Measurements from ENCODE around the gene SOX4.
"Not testable (repeated sequence)": the region's sequence is repeated elsewhere in the genome, so short reads cannot be mapped to it uniquely, and the experiment has no call there.

Gene SOX4

DNA sequence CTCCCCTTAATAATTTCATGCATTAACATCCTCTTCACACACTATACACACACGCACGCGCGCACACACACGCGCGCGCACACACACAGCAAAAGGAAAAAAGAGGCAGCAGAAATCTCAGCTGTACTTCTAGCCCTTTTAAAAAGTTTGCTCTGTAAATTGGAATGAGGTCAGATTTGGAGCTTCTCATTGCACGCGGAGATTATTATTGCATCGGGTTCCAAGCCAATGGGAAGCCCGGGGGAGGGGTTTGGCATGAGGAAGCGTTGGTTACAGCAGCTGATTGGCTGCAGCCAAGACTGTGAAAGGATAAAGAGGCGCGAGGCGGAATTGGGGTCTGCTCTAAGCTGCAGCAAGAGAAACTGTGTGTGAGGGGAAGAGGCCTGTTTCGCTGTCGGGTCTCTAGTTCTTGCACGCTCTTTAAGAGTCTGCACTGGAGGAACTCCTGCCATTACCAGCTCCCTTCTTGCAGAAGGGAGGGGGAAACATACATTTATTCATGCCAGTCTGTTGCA is at the start of gene SOX4:
SOX4 (plus strand) TSS at position 340 of the 515 bp plus-strand sequence. CDS start 784 bp downstream, outside the sequence.
- Histone ChIP-seq H3K27ac (ENCODE audit: low read length) (peak within 1 kb of the TSS; percentile 18), H3K9me3 (ENCODE audit: insufficient read depth, low read depth, low read length) (no peaks in the 10 kb centered on the region), H3K36me3 (ENCODE audit: insufficient read depth, low read depth, low read length) (peaks cover 22% of the 10 kb centered on the region), H3K4me1 (ENCODE audit: insufficient read depth, low read length) (peaks cover 7% of the 10 kb centered on the region), H3K27me3 (ENCODE audit: insufficient read depth, low read length) (peaks cover 2% of the 10 kb centered on the region; the same call in 1 of the 2 replicates), H3K4me3 (ENCODE audit: low read length) (peak within 1 kb of the TSS; percentile 84), H3K9ac (ENCODE audit: low read depth, low read length) (peak within 1 kb of the TSS; percentile 91)

DNA sequence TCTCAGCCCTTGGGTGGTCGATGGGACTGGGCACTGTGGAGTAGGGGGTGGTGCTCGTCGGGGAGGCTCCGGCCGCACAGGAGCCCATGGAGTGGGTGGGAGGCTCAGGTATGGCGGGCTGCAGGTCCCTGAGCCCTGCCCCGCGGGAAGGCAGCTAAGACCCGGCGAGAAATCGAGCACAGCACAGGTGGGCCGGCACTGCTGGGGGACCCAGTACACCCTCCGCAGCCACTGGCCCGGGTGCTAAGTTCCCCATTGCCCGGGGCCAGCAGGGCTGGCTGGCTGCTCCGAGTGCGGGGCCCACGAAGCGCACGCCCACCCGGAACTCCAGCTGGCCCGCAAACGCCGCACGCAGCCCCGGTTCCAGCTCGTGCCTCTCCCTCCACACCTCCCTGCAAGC is 41.3 kb upstream of the SOX4 start:
- H3K9me3 ChIP-seq (ENCODE audit: insufficient read depth, low read depth, low read length), result peaks cover 15% of the 10 kb centered on the region
- not testable (repeated sequence) for H3K4me3 ChIP-seq (ENCODE audit: low read length); H3K4me1 ChIP-seq (ENCODE audit: insufficient read depth, low read length); H3K36me3 ChIP-seq (ENCODE audit: insufficient read depth, low read depth, low read length); H3K27me3 ChIP-seq (ENCODE audit: insufficient read depth, low read length); H3K9ac ChIP-seq (ENCODE audit: low read depth, low read length); H3K27ac ChIP-seq (ENCODE audit: low read length)

DNA sequence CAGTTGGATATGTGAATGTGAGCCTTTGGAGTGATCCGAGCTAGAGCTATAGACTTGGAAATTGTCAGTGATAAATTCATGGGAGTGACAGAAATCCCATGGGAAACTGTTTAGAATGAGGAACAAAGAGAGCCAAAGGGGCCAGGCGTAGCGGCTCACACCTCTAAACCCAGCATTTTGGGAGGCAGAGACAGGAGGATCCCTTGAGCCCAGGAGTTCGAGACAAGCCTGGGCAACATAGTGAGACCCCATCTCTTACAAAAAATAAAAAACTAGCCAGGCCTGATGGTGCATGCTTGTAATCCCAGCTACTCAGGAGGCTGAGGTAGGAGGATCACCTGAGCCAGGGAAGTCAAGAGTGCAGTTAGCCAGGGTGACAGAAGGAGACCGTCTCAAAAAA is 39.3 kb upstream of the SOX4 start:
- Histone ChIP-seq H3K36me3 (ENCODE audit: insufficient read depth, low read depth, low read length) (no peaks in the 10 kb centered on the region), H3K9ac (ENCODE audit: low read depth, low read length) (no peak overlapping the region), H3K4me1 (ENCODE audit: insufficient read depth, low read length) (no peaks in the 10 kb centered on the region), H3K9me3 (ENCODE audit: insufficient read depth, low read depth, low read length) (peaks cover 11% of the 10 kb centered on the region; the same call in 1 of the 2 replicates), H3K27ac (ENCODE audit: low read length) (no peak overlapping the region), H3K27me3 (ENCODE audit: insufficient read depth, low read length) (no peaks in the 10 kb centered on the region), H3K4me3 (ENCODE audit: low read length) (no peak overlapping the region)

DNA sequence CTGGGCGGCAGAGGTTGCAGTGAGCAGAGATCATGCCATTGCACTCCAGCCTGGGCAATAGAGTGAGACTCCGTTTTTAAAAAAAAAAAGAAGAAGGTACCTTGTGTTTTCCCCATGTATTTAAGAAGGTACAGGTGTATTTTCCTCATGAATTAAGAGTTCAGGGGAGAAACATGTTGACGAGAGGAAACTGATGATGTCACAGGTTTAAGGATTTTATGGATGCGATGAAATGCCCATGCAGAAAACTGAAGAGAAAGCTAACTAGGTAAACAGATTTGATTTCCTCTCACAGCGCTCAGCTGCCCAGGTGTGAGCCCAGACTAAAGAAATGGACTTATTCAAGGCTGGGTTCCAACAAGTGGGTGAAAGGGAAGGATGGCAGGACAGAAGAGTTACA is 38.4 kb upstream of the SOX4 start:
- H3K36me3 ChIP-seq (ENCODE audit: insufficient read depth, low read depth, low read length), result no peaks in the 10 kb centered on the region
- H3K4me1 ChIP-seq (ENCODE audit: insufficient read depth, low read length), result no peaks in the 10 kb centered on the region
- no peak overlapping the region for H3K4me3 ChIP-seq (ENCODE audit: low read length)
- 0 out of 2 replicates have a peak, but pooled peaks cover 4% of the 10 kb centered on the region for H3K9me3 ChIP-seq (ENCODE audit: insufficient read depth, low read depth, low read length)
- no peak overlapping the region for H3K9ac ChIP-seq (ENCODE audit: low read depth, low read length)
- H3K27me3 ChIP-seq (ENCODE audit: insufficient read depth, low read length), result no peaks in the 10 kb centered on the region
- no peak overlapping the region for H3K27ac ChIP-seq (ENCODE audit: low read length)

DNA sequence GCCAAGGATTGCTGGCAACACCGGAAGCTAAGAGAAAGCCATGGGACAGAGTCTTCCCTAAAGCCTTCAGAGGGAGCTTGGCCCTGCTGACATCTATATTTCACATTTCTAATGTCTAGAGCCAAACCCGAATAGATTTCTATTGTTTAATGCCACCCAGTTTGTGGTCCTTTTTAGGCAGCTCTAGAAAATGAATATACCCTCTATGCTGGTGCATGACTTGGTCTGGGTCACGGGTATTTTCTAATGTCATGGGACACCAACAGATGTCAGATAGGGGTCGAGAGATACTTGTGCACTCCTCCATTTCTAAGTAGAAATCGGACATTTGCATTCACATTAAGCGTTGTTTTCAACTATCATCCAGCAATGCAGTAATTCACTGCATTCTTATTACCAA is 37.0 kb upstream of the SOX4 start:
- Histone ChIP-seq H3K4me3 (ENCODE audit: low read length) (no peak overlapping the region), H3K9ac (ENCODE audit: low read depth, low read length) (no peak overlapping the region), H3K27ac (ENCODE audit: low read length) (no peak overlapping the region), H3K36me3 (ENCODE audit: insufficient read depth, low read depth, low read length) (no peaks in the 10 kb centered on the region), H3K4me1 (ENCODE audit: insufficient read depth, low read length) (no peaks in the 10 kb centered on the region), H3K27me3 (ENCODE audit: insufficient read depth, low read length) (no peaks in the 10 kb centered on the region), H3K9me3 (ENCODE audit: insufficient read depth, low read depth, low read length) (no peaks in the 10 kb centered on the region)

DNA sequence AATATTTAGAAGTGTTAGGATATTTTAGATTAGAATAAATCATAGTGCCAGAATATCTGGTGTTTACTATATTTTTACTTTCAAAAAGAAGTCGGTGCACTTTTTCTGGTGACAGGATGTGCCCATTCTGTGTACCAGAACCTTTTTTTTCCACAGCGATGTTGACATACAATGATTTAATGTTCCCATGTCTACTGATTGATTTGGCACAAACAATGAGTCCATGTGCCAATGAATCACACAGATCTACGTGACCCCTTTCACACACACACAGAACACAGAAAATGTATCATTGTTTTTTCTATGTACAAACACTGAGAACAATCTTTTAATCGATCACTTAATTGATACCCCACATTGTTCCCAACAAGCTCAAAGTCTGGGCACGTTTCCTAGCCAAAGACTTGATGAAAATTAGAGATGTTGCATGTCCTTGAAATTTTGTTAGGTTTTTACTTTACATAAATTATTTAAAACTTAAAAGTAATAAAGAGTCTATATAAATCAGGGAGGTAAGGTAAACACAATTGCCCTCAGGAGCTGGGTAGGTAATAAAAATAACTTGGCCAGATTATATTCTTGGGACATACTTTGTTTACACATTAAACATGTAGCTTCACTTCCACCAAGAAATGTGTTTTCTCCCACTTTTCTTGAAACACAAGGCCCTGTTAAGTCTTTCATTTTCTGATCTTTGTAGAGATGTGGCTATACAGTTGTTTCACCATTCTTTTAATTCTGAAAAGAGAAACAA is 36.4 kb upstream of the SOX4 start:
- Histone ChIP-seq H3K27ac (ENCODE audit: low read length) (no peak overlapping the region), H3K4me1 (ENCODE audit: insufficient read depth, low read length) (no peaks in the 10 kb centered on the region), H3K27me3 (ENCODE audit: insufficient read depth, low read length) (no peaks in the 10 kb centered on the region), H3K4me3 (ENCODE audit: low read length) (no peak overlapping the region), H3K9ac (ENCODE audit: low read depth, low read length) (no peak overlapping the region), H3K9me3 (ENCODE audit: insufficient read depth, low read depth, low read length) (no peaks in the 10 kb centered on the region), H3K36me3 (ENCODE audit: insufficient read depth, low read depth, low read length) (no peaks in the 10 kb centered on the region)

DNA sequence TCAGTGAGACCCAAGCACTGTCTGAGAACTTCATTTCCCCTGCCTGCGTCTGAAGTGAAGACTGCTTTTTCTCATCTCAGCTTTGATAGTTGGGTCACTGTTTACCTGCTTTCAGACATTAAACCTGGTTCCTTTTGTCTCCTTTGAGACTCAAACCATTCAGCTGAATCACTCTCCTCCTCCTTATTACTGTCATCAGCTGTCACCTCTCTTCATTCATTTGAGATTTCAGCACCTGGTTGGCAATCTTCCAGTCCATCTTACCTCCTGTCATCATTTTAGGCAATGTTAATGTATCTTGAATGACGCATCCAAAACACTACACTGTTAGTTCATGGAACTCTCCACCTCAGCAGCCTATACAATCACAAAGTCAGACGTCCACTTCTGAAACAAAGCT is 34.3 kb upstream of the SOX4 start:
- H3K9me3 ChIP-seq (ENCODE audit: insufficient read depth, low read depth, low read length), result no peaks in the 10 kb centered on the region
- no peaks in the 10 kb centered on the region for H3K4me1 ChIP-seq (ENCODE audit: insufficient read depth, low read length)
- no peaks in the 10 kb centered on the region for H3K36me3 ChIP-seq (ENCODE audit: insufficient read depth, low read depth, low read length)
- no peak overlapping the region for H3K9ac ChIP-seq (ENCODE audit: low read depth, low read length)
- H3K27me3 ChIP-seq (ENCODE audit: insufficient read depth, low read length), result no peaks in the 10 kb centered on the region
- no peak overlapping the region for H3K27ac ChIP-seq (ENCODE audit: low read length)
- H3K4me3 ChIP-seq (ENCODE audit: low read length), result no peak overlapping the region

DNA sequence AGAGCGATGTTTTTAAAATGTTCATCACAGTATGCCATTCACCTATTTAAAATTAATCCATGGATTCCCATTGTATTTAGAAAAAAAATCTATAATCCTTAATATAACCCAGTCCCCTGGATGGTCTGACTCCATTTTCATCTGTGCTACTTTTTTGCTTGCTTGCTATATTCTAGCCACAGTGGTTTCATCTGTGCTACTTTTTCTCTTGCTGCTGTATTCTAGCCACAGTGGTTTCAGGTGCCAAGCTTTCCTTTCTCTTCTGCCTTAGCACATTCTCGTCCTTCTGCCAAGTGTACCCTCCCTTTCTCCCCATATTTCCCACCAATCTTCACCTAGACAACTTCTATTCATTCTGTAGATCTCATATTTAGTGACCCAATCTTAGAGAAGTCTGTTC is 33.3 kb upstream of the SOX4 start:
- no peak overlapping the region for H3K4me3 ChIP-seq (ENCODE audit: low read length)

DNA sequence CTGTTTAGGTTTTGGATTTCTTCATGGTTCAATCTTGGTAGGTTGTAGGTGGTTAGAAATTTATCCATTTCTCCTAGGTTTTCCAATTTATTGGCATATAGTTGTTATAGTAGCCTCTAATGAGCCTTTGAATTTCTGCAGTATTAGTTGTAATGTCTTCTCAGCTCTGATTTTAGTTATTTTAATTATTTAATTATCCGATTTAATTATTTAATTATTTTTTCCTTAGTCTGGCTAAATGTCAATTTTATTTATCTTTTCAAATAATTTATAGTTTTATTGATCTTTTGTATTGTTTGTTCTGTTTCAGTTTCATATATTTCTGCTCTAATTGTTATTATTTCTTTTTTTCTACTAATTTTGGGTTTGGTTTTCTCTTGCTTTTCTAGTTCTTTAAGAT is 28.1 kb upstream of the SOX4 start:
- Histone ChIP-seq H3K4me3 (ENCODE audit: low read length) (no peak overlapping the region), H3K36me3 (ENCODE audit: insufficient read depth, low read depth, low read length) (no peaks in the 10 kb centered on the region), H3K4me1 (ENCODE audit: insufficient read depth, low read length) (no peaks in the 10 kb centered on the region), H3K9me3 (ENCODE audit: insufficient read depth, low read depth, low read length) (no peaks in the 10 kb centered on the region), H3K27me3 (ENCODE audit: insufficient read depth, low read length) (no peaks in the 10 kb centered on the region), H3K9ac (ENCODE audit: low read depth, low read length) (no peak overlapping the region), H3K27ac (ENCODE audit: low read length) (no peak overlapping the region)

More for the DNA sequence above, 33.3 kb upstream of the SOX4 start:
- H3K36me3 ChIP-seq (ENCODE audit: insufficient read depth, low read depth, low read length), result no peaks in the 10 kb centered on the region
- H3K9ac ChIP-seq (ENCODE audit: low read depth, low read length), result no peak overlapping the region
- H3K4me1 ChIP-seq (ENCODE audit: insufficient read depth, low read length), result no peaks in the 10 kb centered on the region
- H3K9me3 ChIP-seq (ENCODE audit: insufficient read depth, low read depth, low read length), result no peaks in the 10 kb centered on the region
- no peak overlapping the region for H3K27ac ChIP-seq (ENCODE audit: low read length)
- no peaks in the 10 kb centered on the region for H3K27me3 ChIP-seq (ENCODE audit: insufficient read depth, low read length)

DNA sequence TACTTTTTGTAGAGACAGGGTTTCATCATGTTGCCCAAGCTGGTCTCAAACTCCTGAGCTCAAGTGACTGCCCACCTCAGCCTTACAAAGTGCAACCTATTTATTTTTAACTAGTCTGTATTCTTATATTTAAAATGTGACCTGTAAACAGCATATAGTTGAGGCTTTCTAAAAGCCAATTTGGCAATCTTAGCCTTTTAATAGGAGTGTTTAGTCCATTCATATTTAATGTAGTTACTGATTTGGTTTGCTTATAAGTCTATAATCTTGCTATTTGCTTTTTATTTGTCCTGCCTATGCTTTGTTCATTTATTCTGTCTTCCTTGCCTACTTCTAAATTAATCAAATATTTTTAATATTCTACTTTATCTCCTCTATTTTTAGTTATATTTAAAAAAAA is 15.0 kb upstream of the SOX4 start:
- Histone ChIP-seq H3K9me3 (ENCODE audit: insufficient read depth, low read depth, low read length) (peaks cover 3% of the 10 kb centered on the region; the same call in 1 of the 2 replicates), H3K27ac (ENCODE audit: low read length) (no peak overlapping the region), H3K4me3 (ENCODE audit: low read length) (no peak overlapping the region)

DNA sequence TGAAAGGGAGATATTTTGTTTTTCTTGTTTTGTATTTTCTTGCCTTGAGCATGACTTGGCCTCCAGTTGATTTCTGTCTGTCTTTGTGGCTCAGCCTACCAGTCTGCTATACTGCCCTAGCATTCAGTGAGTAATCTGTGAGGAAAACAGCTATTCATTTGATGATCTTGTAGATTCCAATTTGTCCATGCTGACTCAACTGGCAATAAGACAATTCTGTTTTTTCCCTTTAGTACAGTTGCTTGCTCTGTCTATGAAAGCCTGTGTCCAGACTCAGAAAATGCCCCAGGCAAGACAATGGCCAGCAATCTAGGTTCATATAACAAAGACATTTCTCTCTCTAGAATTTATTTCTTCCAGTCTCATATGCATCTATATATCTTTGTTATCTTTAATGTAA is 10.9 kb upstream of the SOX4 start:
- H3K9ac ChIP-seq (ENCODE audit: low read depth, low read length), result no peak overlapping the region
- H3K4me3 ChIP-seq (ENCODE audit: low read length), result no peak overlapping the region
- no peaks in the 10 kb centered on the region for H3K4me1 ChIP-seq (ENCODE audit: insufficient read depth, low read length)
- peaks cover 20% of the 10 kb centered on the region for H3K27me3 ChIP-seq (ENCODE audit: insufficient read depth, low read length)
- no peak overlapping the region for H3K27ac ChIP-seq (ENCODE audit: low read length)
- H3K9me3 ChIP-seq (ENCODE audit: insufficient read depth, low read depth, low read length), result peaks cover 3% of the 10 kb centered on the region; the same call in 1 of the 2 replicates
- H3K36me3 ChIP-seq (ENCODE audit: insufficient read depth, low read depth, low read length), result no peaks in the 10 kb centered on the region

More for the DNA sequence above, 15.0 kb upstream of the SOX4 start:
- Histone ChIP-seq H3K4me1 (ENCODE audit: insufficient read depth, low read length) (no peaks in the 10 kb centered on the region), H3K9ac (ENCODE audit: low read depth, low read length) (no peak overlapping the region), H3K36me3 (ENCODE audit: insufficient read depth, low read depth, low read length) (no peaks in the 10 kb centered on the region), H3K27me3 (ENCODE audit: insufficient read depth, low read length) (no peaks in the 10 kb centered on the region)

DNA sequence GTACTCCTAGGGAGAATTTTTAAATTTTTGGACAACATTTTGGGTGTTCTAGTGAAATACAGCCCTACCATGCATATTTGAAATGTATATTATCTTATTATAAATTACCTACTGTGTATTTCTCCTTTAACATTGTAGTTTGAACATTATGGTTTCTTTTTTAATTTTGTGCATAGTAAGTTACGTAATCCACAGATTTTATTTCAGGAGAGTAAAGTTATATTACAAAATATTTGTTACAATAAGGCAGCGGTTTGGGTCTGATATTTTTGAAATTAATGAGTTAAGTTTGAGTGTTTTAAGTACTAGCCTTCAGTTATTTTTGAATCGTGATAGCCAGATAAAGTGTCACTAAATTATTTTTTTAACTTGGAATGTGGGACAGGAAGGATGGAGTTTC is 7.3 kb upstream of the SOX4 start:
- Histone ChIP-seq H3K36me3 (ENCODE audit: insufficient read depth, low read depth, low read length) (no peaks in the 10 kb centered on the region), H3K4me1 (ENCODE audit: insufficient read depth, low read length) (peaks cover 5% of the 10 kb centered on the region; the same call in 1 of the 2 replicates), H3K9me3 (ENCODE audit: insufficient read depth, low read depth, low read length) (no peaks in the 10 kb centered on the region), H3K27ac (ENCODE audit: low read length) (no peak overlapping the region), H3K9ac (ENCODE audit: low read depth, low read length) (no peak overlapping the region), H3K4me3 (ENCODE audit: low read length) (peak overlapping the region; percentile 72; the same call in 1 of the 2 replicates), H3K27me3 (ENCODE audit: insufficient read depth, low read length) (peaks cover 30% of the 10 kb centered on the region)
